ENCODE results near the gene SLC25A23.

DNA sequence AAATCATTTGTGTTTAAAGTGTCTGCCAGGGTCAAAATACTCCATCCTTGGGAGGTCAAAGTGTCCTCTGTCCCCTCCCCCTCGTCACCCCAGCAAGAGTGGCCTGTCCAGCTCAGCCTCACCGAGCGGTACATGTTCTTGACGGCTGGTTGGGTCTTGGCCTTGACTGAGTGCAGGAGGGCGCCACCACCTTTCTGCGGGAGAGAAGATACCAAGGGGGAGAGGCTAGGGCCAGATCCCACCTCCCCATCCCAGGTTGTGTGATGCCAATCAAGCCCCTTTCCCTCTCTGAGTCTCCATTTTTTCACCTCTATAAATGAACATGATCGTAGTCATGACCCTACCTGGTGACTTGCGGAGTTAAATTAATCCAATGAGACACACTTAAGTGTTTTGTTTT, 10.6 kb upstream of the SLC25A23 start:
- no peak for TF ChIP-seq EZH2 (IDR thresholded peaks at IDR 0.05; ENCODE audit: borderline replicate concordance, insufficient read depth, low read depth, low read length, poor library complexity, severe bottlenecking)
- TF ChIP-seq, protein P1, sequence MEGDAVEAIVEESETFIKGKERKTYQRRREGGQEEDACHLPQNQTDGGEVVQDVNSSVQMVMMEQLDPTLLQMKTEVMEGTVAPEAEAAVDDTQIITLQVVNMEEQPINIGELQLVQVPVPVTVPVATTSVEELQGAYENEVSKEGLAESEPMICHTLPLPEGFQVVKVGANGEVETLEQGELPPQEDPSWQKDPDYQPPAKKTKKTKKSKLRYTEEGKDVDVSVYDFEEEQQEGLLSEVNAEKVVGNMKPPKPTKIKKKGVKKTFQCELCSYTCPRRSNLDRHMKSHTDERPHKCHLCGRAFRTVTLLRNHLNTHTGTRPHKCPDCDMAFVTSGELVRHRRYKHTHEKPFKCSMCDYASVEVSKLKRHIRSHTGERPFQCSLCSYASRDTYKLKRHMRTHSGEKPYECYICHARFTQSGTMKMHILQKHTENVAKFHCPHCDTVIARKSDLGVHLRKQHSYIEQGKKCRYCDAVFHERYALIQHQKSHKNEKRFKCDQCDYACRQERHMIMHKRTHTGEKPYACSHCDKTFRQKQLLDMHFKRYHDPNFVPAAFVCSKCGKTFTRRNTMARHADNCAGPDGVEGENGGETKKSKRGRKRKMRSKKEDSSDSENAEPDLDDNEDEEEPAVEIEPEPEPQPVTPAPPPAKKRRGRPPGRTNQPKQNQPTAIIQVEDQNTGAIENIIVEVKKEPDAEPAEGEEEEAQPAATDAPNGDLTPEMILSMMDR (IDR thresholded peaks at IDR 0.05), result no peak

Data from B cell (primary cell).